CMK (cell line): ENCODE data around the gene GFRA4.

Source experiments
- DNase-seq: peaks from one replicate; pipeline ENCODE4 v3.0.0-alpha.2; 2010; ENCODE audit warnings: low read depth

The GFRA4 gene

DNA sequence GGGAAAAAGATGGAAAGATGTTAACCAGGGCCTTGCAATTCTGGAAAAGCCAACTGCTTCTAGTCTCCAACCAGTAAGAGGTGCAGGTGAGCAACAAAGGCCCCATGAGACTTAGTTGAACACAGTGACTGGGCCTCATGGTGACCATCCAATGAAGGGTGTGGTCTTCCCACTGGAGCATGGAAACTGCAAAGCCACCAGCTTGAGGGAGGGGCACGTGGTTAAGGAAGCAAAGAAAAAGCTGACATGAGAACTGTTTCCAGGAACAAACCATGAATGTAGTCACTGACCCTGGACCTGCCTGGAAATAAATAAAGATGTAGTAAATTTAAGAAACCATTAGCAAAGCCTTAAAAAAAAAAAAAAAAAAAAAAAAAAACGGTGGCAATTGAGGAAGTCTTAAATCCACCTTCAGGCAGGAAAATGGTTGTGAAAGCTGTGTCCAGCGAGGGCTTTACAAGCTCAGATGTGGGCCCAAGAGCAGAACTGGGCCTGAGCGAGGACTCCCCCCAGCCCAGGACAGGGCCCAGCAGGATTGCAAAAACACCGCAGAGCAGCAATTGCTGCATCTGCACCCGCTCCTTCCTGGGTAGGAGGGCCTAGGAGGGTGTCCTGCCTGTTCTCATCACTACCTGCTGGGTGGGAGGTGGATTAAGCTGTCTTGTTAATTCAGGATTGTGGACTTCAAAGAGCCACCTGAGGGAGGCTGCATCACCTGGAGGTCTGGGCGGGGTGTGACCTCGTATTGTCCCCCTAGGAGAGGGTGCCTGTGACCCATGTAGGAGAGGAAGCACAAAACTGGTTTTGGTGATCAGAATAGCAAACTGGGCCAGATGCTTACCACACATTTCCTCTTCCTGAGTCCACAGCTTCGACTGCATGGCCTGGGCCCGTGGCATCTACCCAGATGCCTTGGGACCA is 10.3 kb downstream of the GFRA4 start:
- peak; percentile 31 for DNase-seq

DNA sequence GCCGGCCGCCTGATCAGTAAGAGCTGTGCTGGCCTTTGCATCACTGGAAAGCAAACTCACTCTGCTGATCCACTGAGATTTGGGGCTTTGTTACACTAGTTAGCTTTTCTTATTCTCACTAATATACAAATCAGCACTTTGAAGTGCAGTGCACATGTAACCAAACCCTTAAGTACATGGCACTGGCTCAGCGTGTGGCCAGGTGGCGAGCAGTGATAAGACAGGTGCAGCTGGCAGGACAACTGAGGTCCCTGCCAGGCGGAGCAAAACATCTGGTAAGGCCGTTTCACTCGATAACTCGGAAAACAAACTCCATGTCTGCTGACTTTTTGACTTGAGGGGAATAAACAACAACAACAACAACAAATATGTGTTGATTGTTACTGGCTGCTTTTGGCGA is 11.0 kb downstream of the GFRA4 start:
- no peak for DNase-seq

DNA sequence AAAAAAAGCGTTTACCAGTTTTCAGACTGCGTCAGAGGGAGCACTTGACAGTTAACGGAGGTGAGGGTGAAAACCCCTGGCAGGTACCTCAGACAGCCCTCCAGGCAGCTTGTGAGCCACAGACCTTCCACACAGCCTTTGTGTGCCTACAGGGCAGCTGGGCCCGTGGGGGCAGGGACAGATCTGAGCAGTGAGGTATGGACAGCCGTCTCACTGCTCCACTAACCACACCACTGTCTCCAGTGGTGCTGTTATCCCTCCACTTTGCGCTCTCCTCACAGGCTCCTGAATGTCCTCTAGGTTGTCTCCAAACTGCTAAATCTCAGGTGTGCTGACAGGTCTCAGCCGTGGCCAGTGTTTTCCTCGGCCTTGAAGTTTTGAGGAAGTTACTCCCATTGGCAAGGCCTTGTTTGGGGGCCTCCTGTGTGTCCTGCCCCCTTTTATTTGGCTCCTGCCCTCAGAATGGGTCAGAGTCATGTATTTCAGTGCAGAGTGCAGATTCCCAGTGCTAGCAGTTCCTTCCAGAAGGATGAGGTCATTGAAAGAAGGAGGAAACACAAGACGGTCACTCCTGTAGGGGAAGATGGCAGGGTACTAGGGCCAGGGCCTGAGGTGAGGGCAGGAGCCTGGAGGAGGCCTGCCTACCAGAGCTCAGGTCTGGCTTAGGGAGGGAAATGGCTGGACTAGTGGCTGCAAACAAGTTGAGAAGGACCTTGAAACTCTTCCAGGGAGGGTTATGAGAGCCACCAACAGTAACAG is 11.8 kb downstream of the GFRA4 start:
- no peak for DNase-seq

DNA sequence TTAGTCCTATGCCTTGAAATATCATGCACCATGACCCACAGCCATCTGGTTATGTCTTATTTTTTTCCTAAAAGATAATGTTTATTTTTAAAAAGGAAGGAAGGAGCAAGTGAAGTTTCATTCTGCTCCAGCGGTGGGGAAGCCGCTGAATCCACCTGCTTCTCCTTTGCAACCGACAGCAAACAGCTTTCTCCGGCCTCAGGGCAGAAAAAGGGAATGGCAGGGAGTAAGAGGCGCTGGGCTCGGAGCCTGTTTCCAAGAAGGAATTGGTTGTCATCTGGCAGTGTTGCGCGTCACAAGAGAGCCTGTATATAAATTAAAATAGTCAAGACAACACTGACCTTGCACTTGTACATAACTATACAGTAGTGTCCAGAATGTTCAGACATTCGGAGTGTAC is 14.2 kb downstream of the GFRA4 start:
- DNase-seq, result no peak

DNA sequence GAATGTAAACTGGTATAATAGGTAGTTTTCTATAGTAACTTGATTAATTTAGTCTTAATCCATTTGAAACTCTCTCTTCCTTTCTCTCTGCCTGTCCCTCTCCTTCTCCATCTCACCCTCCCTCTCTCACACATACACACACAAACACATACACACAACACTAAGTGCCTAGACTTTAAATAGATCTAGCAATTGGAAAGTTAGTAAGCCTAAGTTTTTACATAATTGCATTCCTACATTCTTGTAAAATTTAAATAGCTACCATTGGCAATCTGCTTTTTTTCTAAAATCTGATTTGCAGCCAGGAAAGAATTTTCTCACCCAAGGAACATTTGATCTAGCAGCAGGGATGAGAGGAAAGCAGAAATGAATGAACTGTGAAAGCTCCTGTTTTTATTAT is 15.7 kb downstream of the GFRA4 start:
- DNase-seq, result no peak

DNA sequence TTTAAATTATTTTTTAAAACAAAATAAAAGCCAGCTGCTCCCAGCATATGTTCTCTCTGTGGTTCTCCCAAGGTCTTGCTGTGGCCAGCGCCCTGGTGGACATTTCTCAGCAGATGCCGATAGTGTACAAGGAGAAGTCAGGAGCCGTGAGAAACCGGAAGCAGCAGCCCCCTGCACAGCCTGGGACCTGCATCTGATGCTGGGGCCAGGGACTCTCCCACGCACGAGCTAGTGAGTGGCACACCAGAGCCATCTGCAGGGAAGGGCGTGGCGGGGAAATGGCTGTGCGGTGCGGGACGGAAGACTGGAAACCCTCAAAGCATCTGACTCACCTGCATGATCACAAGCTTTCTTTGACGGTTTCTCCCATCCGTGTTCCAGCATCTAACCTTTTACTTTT is 16.5 kb downstream of the GFRA4 start:
- DNase-seq, result no peak

DNA sequence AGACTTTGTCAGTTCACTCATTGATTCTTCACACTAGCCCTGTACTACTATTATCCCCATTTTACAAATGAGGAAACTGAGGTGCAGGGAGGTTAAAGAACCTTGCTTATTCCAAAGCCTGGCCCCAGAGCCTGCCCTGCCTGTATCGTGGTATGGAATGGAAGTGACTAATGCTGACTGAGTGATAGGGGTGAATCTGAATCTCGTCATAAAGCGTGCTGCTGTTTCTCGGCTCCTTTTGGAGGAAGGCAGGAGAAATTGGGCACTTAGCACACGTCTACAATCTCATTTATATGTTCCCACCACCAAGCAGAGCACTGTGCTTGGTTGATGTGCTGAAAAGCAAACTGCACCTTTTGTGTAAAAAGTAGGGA is 17.1 kb downstream of the GFRA4 start:
- DNase-seq, result no peak

DNA sequence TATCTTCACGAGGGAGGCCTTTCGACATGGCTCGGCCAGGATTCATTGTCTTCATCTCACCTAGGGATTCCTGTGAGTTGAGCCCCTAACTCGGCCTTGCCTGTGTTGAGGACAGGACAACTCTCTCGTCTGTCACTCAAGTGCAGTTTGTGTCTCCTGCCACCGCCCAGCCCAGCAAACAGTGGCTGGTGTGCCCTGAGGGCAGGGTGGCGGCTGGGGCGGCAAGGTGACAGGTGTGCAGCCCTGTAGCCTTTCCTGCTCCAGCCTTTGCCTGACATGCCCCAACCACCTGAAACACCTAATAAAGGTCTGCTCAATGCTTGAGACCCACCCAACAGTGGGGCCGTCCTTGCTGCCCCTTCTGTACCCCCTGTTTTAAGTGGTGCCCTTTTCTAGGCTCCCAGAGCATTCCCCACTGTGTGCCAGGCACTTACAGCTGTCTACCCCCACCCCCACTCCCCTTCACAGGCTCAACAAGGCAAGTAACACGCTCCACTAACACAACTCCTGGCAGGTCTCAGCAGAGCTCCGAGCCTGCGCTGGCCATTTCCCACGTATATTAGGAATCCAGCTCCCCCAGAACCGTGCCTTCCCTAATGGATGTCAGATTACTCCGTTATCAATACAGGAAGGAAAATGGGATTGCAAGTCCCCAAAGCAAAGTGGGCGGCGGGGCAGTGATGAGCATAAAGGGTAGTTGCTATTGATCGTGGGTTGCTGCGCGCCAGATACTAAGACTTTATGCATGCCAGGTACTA is 17.7 kb downstream of the GFRA4 start:
- DNase-seq, result no peak

DNA sequence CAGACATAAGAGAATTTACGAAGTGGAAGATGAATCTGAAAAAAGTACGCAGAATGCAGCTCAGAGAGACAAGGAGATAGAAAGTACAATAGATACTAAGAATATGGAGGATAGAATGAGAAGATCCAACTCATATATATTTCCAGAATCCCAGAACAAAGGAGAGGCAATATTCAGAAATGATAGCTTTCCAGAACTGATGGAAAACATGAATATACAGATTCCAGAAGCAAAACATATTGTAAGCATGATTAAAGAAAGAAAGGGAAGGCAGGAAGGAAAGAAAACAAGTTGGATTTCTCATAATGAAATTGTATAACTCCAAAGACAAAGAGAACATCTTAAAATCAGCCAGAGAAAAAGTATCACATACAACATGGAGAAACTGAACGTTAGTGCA is 22.9 kb downstream of the GFRA4 start:
- no peak for DNase-seq

DNA sequence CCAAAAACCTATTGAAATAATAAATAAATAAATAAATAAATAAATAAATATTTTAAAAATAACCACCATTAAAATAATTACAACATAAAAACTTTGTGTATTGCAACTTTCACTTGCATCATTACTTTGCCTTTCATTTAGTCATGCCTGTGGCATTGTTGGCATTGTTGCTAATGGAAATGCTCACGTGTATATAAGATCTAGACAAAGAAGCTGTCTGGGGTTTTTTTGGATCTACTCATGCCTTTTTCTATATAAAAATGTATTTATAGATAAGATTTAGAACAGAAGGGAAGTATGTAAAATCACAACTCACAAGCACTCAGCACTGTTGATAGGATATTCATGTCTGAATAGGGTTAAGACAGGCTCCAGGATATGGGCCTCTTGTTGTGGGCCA is 27.9 kb downstream of the GFRA4 start:
- no peak for DNase-seq

DNA sequence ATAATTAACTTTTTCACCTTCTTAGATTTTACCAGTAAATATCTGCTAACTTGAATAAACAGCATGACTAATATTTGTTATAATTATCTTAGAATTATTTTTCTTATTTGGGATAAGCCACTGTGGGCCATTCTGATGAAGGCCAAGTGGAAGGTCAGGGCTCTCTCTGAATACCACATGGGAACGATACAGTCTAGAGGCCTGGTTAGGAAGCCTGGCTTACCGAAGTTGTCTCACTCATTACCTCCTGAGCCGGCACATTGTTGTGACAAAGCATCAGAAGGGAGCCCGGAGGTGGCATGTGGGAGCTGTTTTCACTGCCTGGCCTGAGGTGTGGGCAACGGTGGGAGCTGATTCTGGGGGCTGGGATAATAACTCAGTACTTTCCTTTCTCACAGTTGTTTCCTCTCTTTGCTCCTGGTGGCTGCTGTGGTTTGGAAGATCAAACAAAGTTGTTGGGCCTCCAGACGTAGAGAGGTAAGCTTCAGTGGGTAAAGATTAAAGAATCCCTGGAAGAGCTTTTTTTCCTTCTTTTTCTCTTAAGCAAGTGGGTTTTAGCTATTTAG is 29.2 kb downstream of the GFRA4 start:
- DNase-seq, result no peak

DNA sequence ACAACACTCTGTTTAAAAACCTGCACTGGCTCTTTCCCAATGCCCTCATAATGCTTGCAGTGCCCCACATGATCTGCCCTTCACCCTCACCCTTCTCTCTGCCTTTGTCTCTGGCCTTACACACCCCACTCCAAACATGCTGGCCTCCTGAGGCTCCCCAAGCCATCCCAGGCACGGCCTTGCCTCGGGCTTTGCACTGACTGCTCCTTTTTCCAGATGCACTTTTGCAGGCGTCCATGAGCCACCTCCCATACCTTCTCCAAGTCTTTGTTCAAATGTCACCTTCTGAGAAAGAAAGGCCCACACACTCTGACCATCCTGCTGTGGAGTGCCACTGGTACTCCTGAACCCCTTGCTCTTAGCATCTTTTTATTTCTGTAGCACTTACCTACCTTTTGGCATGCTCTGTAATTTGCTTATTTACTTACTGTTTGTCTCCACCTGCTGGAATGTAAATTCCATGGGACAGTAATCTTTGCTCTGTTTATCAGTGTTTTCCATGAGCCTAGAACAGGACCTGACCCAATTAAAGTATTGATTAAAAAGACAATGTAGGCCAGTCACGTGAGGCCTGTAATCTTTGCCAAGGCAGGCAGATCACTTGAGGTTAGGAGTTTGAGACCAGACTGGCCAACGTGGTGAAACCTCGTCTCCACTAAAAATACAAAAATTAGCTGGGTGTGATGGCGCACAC is 30.7 kb downstream of the GFRA4 start:
- no peak for DNase-seq

DNA sequence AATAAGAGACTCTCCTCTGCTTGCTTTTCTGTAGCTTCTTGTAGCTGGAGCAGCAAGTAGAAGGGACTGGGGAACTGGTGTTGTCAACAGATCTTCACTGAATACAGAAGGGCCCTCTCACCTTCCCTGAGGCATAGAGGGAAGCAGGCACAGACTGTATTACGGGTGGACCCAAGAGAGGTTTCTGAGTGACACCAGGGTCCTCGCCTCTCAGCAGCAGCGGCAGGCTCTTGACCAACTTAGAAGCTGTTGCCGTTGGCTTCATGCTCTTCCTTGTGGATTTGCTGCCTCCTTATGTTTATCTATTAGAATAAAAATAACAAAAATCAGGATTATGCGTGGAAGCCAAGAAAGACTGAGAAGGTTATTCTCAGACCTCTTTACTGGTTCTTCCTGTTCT is 31.7 kb downstream of the GFRA4 start:
- DNase-seq, result no peak

DNA sequence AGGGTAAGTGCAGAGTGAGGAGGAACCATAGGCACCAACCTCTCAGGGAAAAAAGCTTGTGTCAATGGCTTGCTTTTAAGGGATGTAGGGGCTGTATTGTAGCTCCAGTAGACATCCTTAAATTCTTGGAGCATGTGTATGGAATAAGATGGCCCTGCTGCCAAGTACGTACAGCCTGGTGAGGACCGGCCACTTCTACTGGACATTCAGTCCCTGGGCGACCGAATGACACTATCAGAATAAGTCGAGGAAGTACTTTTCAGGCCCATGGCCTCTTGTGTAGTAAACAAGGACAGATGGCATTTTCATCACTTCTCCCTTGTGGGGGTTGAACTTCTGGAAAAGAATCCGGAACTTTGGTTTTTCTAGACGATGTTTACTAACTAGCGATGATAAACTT is 32.8 kb downstream of the GFRA4 start:
- no peak for DNase-seq

DNA sequence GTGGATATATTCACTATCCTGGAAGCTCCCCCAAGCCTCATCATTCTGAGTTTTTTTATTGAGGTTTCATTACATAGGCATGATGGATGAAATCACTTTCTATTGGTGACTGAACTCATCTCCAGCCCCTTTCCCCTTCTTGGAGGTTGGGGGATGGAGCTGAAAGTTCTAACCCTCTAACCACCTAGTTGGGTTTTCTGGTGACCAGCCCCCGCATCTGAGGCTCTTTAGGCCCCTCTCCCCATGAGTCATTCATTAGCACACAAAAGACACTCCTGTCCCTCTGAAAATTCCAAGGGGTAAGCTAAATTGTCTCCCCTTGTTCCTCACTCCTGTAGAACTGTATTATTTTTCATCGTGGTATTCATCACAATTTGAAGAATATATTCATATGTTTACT is 33.3 kb downstream of the GFRA4 start:
- DNase-seq, result no peak

DNA sequence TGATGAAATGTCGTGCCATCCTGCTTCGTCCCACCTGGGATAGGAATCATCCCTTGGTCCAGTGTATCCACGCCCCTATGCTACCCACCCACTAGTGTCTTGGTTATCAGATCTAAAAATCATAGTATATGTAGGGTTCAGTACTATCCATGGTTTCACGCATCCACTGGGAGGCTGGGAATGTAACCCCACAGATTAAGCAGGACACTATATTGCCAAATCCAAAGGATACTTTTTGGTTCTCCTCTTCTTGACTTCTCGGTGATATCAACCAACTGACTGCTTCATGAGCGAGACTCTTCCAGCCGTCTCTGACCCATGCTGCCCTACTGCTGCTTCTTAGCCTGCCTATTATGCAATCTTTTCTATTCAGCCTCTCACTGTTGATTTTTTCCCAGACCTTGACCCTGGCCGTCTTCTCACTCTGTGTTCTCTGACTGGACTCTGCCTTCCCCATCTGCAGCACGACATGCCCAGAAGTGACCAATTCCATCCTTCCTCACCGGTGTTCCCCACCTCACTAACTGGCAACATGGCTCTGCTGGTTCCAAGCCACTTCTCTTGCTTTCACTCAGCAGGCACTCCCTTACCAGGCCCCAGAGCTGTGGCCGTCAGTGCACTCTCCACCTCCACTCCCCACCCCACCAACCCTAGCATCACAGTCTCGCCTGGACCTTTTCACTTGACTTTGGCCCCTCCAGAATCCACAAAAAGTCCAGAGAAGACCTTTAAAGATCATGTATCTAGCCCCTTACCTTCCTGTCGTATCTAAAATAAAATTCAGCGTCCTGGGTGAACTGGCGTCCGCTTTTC is 34.5 kb downstream of the GFRA4 start:
- DNase-seq, result no peak

DNA sequence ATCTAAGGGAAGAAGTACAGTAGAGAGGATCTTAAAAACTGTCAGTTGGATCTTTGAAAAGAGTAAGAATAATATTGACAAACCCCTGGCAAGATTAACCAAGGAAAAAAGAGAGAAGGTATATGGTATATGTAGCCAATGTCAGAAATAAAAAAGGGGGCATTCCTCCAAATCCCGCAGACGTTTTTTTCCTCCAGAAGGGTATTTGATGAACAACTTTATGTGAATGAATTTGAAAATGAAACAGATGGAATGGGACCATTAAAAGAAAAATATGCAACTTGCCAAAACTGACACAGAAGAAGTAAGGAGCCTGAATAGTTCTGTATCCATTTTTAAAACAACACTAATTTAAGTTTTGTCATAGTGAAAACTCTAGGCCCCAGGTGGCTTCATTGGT is 35.7 kb downstream of the GFRA4 start:
- DNase-seq, result no peak

DNA sequence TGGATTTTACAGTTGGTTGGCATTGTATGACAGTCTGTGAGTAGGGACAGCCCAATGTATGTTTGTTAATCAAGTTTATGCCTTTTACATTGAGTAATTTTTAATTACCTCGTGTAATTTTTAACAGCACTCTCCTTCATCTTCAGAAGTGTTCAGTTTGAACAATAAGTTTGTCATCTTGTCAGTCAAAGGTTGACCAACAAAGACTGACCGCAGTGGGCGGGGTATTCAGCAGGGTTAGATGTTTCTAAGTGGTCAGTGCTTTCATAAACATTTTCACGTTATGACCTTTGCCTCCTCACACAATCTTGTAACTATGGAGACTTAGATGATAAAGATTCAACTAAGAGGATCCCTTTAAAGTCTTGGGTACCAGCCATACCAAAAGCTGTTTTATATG is 40.8 kb downstream of the GFRA4 start:
- no peak for DNase-seq

DNA sequence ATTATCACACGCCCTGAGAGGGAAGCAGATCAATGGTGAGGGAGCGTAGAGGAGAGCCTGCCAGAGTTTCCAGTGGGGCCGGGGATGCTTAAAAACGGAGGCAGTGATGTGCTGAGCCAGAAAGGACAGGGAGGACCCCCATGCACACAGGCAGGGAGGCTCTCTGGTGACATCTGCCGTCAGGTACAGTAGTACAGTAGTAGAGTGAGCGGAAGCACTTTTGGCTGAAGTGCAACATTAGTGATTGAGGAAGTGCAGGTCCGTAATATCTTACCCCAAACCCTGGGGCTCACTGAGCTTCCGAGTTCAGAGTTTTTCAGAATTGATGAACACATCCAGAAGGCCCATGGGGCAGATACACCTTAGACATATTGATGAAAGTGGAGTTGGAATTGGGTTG is 42.1 kb downstream of the GFRA4 start:
- no peak for DNase-seq

DNA sequence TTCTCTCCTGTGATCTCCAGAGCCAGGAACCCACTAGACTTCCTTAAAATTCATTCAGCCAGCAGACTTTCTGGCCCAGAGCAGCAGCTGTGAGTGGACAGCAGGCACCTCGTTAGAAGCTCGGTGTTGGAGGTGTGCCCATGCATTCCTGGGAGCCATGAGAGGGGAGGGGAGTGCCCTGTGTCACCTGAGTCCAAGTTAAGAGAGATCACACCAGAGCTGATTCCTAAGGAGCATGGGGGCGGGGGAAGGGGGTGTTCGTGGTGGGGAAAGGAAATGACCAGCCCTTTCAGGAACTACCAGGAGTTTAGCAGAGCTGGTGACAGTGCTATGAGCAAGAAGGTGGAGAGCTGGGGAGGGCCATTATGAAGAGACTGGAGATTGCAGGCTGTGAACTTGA is 46.9 kb downstream of the GFRA4 start:
- no peak for DNase-seq
